NCI-H774 (cell line): Measurements from ENCODE around the gene C11orf58.

Source experiments
- DNase-seq: peaks from one replicate; lab custom pipeline; 2025; lab: John Stamatoyannopoulos, UW

C11orf58 gene

DNA sequence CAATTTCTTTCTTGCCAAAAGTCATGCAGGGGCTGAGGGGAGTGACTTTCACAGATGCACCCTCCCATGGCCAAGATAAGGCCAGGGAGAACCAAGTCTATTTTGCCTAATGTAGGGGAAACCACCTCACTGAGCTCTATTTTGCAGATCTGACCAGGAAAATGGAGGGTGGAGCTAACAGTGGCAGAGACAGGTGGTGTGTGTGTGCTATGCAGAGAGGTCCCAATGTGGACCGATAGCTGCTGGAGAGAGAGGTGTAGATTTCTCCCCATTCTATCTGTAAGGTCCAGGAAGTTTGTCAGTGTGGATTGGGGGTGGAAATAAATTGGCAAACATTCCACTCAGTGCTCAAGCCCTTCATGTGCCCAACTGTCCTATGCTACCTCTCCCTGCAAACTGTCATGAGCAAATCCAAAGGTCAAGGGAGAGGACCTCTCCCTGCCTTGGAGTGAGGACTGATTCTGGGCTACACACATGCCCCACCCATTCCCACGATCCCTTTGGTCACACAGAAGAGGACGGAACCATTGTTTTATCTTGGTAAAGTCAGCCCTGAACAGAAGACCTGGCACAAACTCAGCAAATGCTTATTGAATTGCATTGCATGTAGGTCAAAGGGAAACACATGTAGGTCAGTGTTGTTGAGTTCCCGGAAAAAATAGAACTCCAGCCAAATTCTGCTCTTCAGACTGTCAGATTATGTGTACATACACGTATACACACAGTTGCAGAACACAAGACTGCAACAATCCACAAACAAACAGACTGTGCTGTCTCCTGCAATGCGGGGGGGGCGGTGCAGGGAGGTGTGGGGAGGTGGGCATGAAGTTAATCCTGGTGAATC is 65.9 kb downstream of the C11orf58 start:
- no peak for DNase-seq

DNA sequence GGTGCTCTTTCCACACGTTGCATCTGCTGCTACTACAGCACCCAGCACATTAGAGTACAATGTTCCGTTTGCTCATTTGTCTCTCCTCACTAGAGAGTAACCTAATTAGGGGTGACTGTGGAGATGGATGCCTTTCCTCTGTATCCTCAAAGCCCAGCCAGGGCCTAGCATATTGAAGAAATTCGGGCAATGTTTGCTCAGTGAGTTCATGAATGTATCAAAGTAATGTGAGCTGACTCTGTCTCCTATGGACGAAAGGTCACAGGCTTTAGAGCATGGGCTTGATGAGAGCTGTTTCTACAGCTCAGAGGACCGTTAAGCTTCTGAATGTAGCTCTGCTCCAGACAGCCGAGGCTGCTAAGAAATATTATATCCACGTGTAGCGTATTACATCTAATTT is 67.5 kb downstream of the C11orf58 start:
- no peak for DNase-seq

DNA sequence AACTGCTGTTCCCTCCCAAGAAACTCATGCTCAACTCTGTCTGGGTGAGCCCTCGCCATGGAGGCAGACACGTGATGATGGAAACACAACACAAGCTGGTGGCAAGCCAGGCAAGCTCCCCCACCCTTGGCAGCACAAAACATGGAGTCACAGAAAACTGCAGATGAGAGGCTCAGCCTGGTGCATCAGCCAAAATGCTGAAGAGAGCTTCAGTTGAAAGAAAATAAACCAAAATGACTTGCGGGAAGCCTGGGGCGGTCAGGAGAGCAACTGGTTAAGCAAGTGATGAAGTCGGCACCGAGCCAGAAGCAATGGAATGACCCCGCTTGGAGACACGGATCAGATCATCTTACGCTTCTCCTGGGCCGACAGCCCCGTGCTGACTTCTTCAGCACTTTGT is 68.3 kb downstream of the C11orf58 start:
- no peak for DNase-seq

DNA sequence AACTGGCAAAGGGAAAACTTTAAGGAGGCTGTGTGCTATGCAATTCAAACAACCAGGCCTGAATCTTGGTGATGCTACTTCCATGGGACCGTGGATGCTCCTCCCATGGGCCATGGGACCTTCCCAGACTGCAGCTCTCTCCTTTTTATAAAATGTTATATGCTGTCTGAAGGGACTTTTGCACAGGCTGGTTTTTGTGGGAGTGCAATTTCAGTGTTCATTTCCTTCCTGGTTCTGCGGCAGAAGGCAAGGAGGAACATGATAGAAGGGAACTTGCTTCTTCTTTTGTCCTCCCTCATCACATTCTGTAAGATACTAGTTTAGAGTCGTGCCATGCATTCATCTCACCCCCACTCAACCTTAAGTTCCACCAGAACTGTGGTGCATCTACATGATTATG is 68.9 kb downstream of the C11orf58 start:
- DNase-seq: no peak
